Measurements from ENCODE around the gene ZNRF2.
A peak's percentile ranks its signal among the peaks of the same experiment; 100 is the strongest.

ZNRF2 gene

GRCh38 chr7:30249986-30250774 lies 34.2 kb upstream of the ZNRF2 start:
- DNase-seq (ENCODE audit: low read depth) = no peak
- H3K4me3 ChIP-seq (ENCODE audit: low read depth, low read length) = no peak overlapping the region
- TF ChIP-seq, protein P1, sequence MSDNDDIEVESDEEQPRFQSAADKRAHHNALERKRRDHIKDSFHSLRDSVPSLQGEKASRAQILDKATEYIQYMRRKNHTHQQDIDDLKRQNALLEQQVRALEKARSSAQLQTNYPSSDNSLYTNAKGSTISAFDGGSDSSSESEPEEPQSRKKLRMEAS (IDR thresholded peaks at IDR 0.05; ENCODE audit: low read depth, low read length) = no peak
- TF ChIP-seq MYC (IDR thresholded peaks at IDR 0.05; ENCODE audit: low read depth, low read length) (no peak), CTCF (IDR thresholded peaks at IDR 0.05; ENCODE audit: low read depth, low read length) (no peak), POLR2A (IDR thresholded peaks at IDR 0.05; ENCODE audit: extremely low read depth, insufficient read length) (no peak)

DNA sequence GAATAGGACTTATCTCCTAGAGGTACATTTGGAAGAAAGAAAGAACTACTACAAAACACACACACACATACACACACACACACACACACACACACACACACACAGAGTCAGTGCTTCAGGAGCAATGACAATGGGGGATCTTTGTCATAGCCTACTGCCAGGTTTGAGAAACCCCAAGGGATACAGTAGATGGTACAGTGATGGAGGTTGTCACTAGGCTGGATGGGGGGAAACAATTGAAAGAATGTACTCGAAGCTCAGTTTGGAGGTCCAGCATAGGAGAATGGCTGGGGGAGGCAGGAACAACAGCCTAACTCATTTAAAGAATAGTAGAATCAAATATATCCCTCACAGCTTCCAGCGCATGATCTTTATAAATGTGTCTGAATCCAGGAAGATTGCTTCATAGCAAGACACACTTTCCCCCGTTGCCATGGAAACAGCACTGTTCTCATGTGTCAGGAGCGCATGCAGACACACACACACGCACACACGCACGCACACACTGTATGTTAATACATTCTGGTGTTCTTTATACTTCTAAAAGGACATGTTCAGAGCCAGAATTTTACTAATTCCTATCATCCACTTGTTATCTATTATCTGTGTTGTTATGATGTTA lies 32.6 kb upstream of the ZNRF2 start:
- H3K4me3 ChIP-seq (ENCODE audit: low read depth, low read length) = no peak overlapping the region
- peak; percentile 20 for DNase-seq (ENCODE audit: low read depth)
- TF ChIP-seq, protein P1 (IDR thresholded peaks at IDR 0.05; ENCODE audit: low read depth, low read length) = no peak
- no peak for TF ChIP-seq CTCF (IDR thresholded peaks at IDR 0.05; ENCODE audit: low read depth, low read length)
- TF ChIP-seq MYC (IDR thresholded peaks at IDR 0.05; ENCODE audit: low read depth, low read length) = no peak
- TF ChIP-seq POLR2A (IDR thresholded peaks at IDR 0.05; ENCODE audit: extremely low read depth, insufficient read length) = no peak

- TF ChIP-seq POLR2A (IDR thresholded peaks at IDR 0.05; ENCODE audit: extremely low read depth, insufficient read length) = no peak
- TF ChIP-seq MYC (IDR thresholded peaks at IDR 0.05; ENCODE audit: low read depth, low read length) = no peak
- TF ChIP-seq, protein P1 (IDR thresholded peaks at IDR 0.05; ENCODE audit: low read depth, low read length) = no peak
- no peak for TF ChIP-seq CTCF (IDR thresholded peaks at IDR 0.05; ENCODE audit: low read depth, low read length)
- no peak overlapping the region for H3K4me3 ChIP-seq (ENCODE audit: low read depth, low read length)
- peak; percentile 64 for DNase-seq (ENCODE audit: low read depth)
Observed at GRCh38 chr7:30252885-30253795, 31.3 kb upstream of the ZNRF2 start.

DNA sequence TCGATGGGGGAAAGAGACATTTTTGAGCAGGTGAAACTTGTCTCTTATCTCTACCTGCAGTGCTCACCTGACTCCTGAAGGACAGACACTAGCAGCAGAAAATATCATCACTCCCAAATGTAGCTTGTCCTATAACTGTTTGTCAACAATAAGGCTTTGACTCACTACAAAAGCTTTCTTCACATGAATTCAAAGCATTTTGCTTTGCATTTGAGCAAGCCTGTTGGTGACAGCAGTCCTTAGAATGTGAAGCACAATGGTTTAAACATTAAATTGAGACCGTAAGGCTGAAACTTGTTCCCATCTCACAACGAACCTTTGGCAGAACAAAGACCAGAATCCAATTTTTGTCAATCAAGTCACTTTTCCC lies 30.6 kb upstream of the ZNRF2 start:
- TF ChIP-seq POLR2A (IDR thresholded peaks at IDR 0.05; ENCODE audit: extremely low read depth, insufficient read length) (no peak), CTCF (IDR thresholded peaks at IDR 0.05; ENCODE audit: low read depth, low read length) (no peak), MYC (IDR thresholded peaks at IDR 0.05; ENCODE audit: low read depth, low read length) (no peak)
- TF ChIP-seq, protein P1 (IDR thresholded peaks at IDR 0.05; ENCODE audit: low read depth, low read length) = no peak
- H3K4me3 ChIP-seq (ENCODE audit: low read depth, low read length) = no peak overlapping the region
- DNase-seq (ENCODE audit: low read depth) = no peak

- no peak overlapping the region for H3K4me3 ChIP-seq (ENCODE audit: low read depth, low read length)
- TF ChIP-seq, protein P1 (IDR thresholded peaks at IDR 0.05; ENCODE audit: low read depth, low read length) = no peak
- no peak for TF ChIP-seq POLR2A (IDR thresholded peaks at IDR 0.05; ENCODE audit: extremely low read depth, insufficient read length)
- no peak for TF ChIP-seq CTCF (IDR thresholded peaks at IDR 0.05; ENCODE audit: low read depth, low read length)
- no peak for TF ChIP-seq MYC (IDR thresholded peaks at IDR 0.05; ENCODE audit: low read depth, low read length)
- DNase-seq (ENCODE audit: low read depth) = no peak
Observed at GRCh38 chr7:30254248-30254647, 30.1 kb upstream of the ZNRF2 start.
